IMR-90 (cell line): Measurements from ENCODE around the gene FTHL17.

Source experiments
- CEBPB ChIP-seq: IDR thresholded peaks from 2 replicates; pipeline ENCODE4 v1.6.1; 2012; ENCODE audit warnings: low read depth, low read length, improper control_type of control experiment
- CHD1 ChIP-seq: IDR thresholded peaks from 2 replicates; pipeline ENCODE4 v1.6.1; 2012; ENCODE audit warnings: low read depth, low read length, improper control_type of control experiment
- MAZ ChIP-seq: IDR thresholded peaks from 2 replicates; pipeline ENCODE4 v1.6.1; 2012; ENCODE audit warnings: low read depth, mild to moderate bottlenecking, low read length, improper control_type of control experiment, moderate library complexity, borderline replicate concordance
- MXI1 ChIP-seq: IDR thresholded peaks from 2 replicates; pipeline ENCODE4 v1.6.1; 2012; ENCODE audit warnings: low read depth, mild to moderate bottlenecking, low read length, moderate library complexity, borderline replicate concordance
- NFE2L2 ChIP-seq: fragments of 150-350 bp; IDR thresholded peaks from 2 replicates; pipeline ENCODE4 v1.6.1; 2016; ENCODE audit warnings: low read depth, mild to moderate bottlenecking, low read length
- POLR2A ChIP-seq: IDR thresholded peaks from 2 replicates; pipeline ENCODE4 v1.6.1; 2012; ENCODE audit warnings: mild to moderate bottlenecking, low read depth, low read length
- RAD21 ChIP-seq: IDR thresholded peaks from 2 replicates; pipeline ENCODE4 v1.6.1; 2012; ENCODE audit warnings: low read length, improper control_type of control experiment
- RCOR1 ChIP-seq: IDR thresholded peaks from 2 replicates; pipeline ENCODE4 v1.6.1; 2012; ENCODE audit warnings: mild to moderate bottlenecking, low read length, improper control_type of control experiment; ENCODE audit not compliant: insufficient replicate concordance
- RFX5 ChIP-seq: IDR thresholded peaks from 2 replicates; pipeline ENCODE4 v1.8.0; 2012; ENCODE audit warnings: low read depth, mild to moderate bottlenecking, low read length, moderate library complexity
- SMC3 ChIP-seq: fragments of 150-350 bp; IDR thresholded peaks from 2 replicates; pipeline ENCODE4 v1.6.1; 2016; ENCODE audit warnings: low read depth, mild to moderate bottlenecking, antibody characterized with exemption, low read length, moderate library complexity
- TF ChIP-seq, protein P1 (sequence below): conservative IDR thresholded peaks from 2 replicates; pipeline ENCODE4 v1.5.1; 2012; ENCODE audit warnings: mild to moderate bottlenecking, low read depth, low read length, improper control_type of control experiment

- TF ChIP-seq RAD21 (no peak), MAZ (no peak), POLR2A (no peak), RFX5 (no peak), RCOR1 (no peak), CHD1 (no peak), SMC3 (no peak), MXI1 (no peak), NFE2L2 (no peak), CEBPB (no peak)
- TF ChIP-seq, protein P1, sequence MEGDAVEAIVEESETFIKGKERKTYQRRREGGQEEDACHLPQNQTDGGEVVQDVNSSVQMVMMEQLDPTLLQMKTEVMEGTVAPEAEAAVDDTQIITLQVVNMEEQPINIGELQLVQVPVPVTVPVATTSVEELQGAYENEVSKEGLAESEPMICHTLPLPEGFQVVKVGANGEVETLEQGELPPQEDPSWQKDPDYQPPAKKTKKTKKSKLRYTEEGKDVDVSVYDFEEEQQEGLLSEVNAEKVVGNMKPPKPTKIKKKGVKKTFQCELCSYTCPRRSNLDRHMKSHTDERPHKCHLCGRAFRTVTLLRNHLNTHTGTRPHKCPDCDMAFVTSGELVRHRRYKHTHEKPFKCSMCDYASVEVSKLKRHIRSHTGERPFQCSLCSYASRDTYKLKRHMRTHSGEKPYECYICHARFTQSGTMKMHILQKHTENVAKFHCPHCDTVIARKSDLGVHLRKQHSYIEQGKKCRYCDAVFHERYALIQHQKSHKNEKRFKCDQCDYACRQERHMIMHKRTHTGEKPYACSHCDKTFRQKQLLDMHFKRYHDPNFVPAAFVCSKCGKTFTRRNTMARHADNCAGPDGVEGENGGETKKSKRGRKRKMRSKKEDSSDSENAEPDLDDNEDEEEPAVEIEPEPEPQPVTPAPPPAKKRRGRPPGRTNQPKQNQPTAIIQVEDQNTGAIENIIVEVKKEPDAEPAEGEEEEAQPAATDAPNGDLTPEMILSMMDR, result no peak
These were observed 579 bp downstream of the FTHL17 start for GRCh38 chrX:31071262-31071661.
